ENCODE measurements around the gene CNTNAP1. TPM values are rescaled to one million over a fixed set of nuclear protein-coding genes. Genes with fewer than 3 reads are reported as not detected.

CNTNAP1 gene
- total and polyA plus RNA-seq, 10 of the 15 experiments (the other 5 are each of a cell fraction or from before 2014, with no cell fraction given), result 0.95 to 29.9 (median 10.4) TPM

GRCh38 chr17:42691021-42691545 is 8.8 kb downstream of the CNTNAP1 start:
- ChIA-PET SMC1A (ENCODE audit: uncharacterized antibody, unreplicated experiment) (no interaction called here), RAD21 (ENCODE audit: unreplicated experiment) (no interaction called here), CTCF (interaction anchor here (1.3 kb wide), 1 partner anchor 10 kb away, joined by 4 read pairs; no protein-coding TSS in a partner anchor), POLR2A (no interaction called here)
- peaks cover 16 to 36% of the 10 kb centered on the region in 2 experiments for H3K36me3 ChIP-seq (ENCODE audit: control insufficient read depth in 2 of 2, insufficient read depth in 2 of 2, low read length in 1 of 2)
- no peaks in the 10 kb centered on the region for H3K27me3 ChIP-seq (replicated peaks in 1 of 2; ENCODE audit: control insufficient read depth in 2 of 2, insufficient read depth in 2 of 2, low read length in 1 of 2)
- H4K20me1 ChIP-seq (ENCODE audit: control insufficient read depth, insufficient read depth), result no peaks in the 10 kb centered on the region
- no peak overlapping the region for H3K9ac ChIP-seq (ENCODE audit: control insufficient read depth, insufficient read depth, low read length)
- in situ Hi-C loops (cut with MboI) (no loop called here), intact Hi-C loops (cut with micrococcal nuclease; ENCODE audit: unreplicated experiment) (no loop called here)
- BruUV-seq (replicated peaks), result no TSS peak
- ATAC-seq (no peak), DNase-seq (ENCODE audit: low read depth, low spot score) (no peak), FAIRE-seq (no peak)
- TF ChIP-seq JUND (IDR thresholded peaks at IDR 0.05; ENCODE audit: low read depth, low read length) (no peak), CREM (IDR thresholded peaks at IDR 0.05; ENCODE audit: low read depth) (no peak), ZBTB11 (CRISPR knock-in tag; IDR thresholded peaks at IDR 0.05) (no peak), PKNOX1 (IDR thresholded peaks at IDR 0.05) (peak; percentile 20; the same call in 1 of the 2 replicates), HSF1 (IDR thresholded peaks at IDR 0.05; ENCODE audit: low read depth, low read length) (no peak), NKRF (conservative IDR thresholded peaks at IDR 0.05) (no peak)
- H3K27ac ChIP-seq (ENCODE audit: control insufficient read depth, insufficient read depth), result no peak overlapping the region
- no peak overlapping the region for H3K4me3 ChIP-seq
- no peaks in the 10 kb centered on the region for H3K79me2 ChIP-seq (ENCODE audit: control insufficient read depth, insufficient read depth, low read length)
- H2AFZ ChIP-seq (ENCODE audit: control insufficient read depth, low read depth, low read length), result no peak overlapping the region
- WGBS (ENCODE audit: insufficient coverage, insufficient replicate concordance, low lambda C conversion rate, missing lambda C conversion rate), result 99% methylated on average over 12 of the region's 12 CpGs
- no peaks in the 10 kb centered on the region for H3K9me3 ChIP-seq (replicated peaks; ENCODE audit: control insufficient read depth, insufficient read depth, low read length)
- no peaks in the 10 kb centered on the region for H3K4me1 ChIP-seq (ENCODE audit: control insufficient read depth, insufficient read depth, low read length)
- no peak overlapping the region for H3K4me2 ChIP-seq (ENCODE audit: control insufficient read depth, insufficient read depth)

Measured in GM12878 (cell line).